Measurements from ENCODE around the gene ZFY. TPM values are rescaled to one million over a fixed set of nuclear protein-coding genes. Genes with fewer than 3 reads are reported as not detected.
A peak's percentile ranks its signal among the peaks of the same experiment; 100 is the strongest.

Gene ZFY
- total RNA-seq, 2 experiments from 2014 or later: 13.4 to 16.8 TPM

DNA sequence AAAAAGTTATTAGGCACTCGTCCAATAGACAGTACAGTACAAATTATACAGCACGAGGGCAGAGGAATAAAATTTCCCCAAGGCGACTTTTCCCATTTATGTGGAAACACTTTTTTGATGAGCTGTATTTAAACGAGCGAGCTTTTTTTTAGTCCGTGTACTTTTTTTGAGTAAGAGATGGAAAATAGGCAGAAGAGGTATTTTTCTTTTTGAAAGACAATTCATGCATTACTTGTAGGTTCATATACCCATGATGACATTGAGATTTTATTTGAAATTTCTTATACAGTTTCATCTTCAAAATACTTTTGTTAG, 1.2 kb downstream of the ZFY start:
- no peak for DNase-seq
- peaks cover 21% of the 10 kb centered on the region for H3K36me3 Mint-ChIP-seq (ENCODE audit: low read depth)
- no peaks in the 10 kb centered on the region for H3K9me3 Mint-ChIP-seq
- peak overlapping the region; percentile 78 for H3K4me3 Mint-ChIP-seq
- H3K27me3 Mint-ChIP-seq: no peaks in the 10 kb centered on the region
- POLR2A ChIA-PET: interaction anchor here (1.1 to 1.4 kb wide), 2 partner anchors 14 to 110 kb away, joined by 3 to 7 read pairs; no protein-coding TSS in a partner anchor
- no peak for ATAC-seq
- intact Hi-C loops (cut with micrococcal nuclease): no loop called here
- H3K4me1 Mint-ChIP-seq (ENCODE audit: low read depth): peaks cover 32% of the 10 kb centered on the region
- no peak for TF ChIP-seq CTCF (IDR thresholded peaks at IDR 0.05)
- CTCF ChIA-PET: interaction anchor here (1.0 to 1.9 kb wide), 5 partner anchors 11 to 69 kb away, joined by 3 to 11 read pairs (median 5); no protein-coding TSS in a partner anchor
- peak overlapping the region; percentile 97 for H3K27ac Mint-ChIP-seq

DNA sequence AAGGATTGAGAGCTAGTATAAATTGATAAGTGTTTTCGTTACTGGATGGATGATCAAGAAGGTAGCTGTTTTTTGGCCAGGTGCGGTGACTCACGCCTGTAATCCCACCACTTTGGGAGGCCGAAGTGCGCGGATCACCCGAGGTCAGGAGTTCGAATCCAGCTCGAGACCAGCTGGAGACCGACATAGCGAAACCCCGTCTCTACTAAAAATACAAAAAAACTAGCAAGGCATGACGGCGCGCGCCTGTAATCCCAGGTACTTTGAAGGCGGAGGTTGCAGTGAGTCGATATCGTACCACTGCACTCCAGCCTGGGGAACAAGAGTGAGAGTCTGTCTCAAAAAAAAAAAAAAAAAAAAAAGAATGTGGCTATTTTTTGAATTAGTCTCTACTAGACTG, 2.0 kb downstream of the ZFY start:
- Mint-ChIP-seq H3K27ac (peak overlapping the region; percentile 97), H3K27me3 (no peaks in the 10 kb centered on the region), H3K36me3 (ENCODE audit: low read depth) (peaks cover 18% of the 10 kb centered on the region), H3K4me1 (ENCODE audit: low read depth) (peaks cover 32% of the 10 kb centered on the region), H3K9me3 (no peaks in the 10 kb centered on the region), H3K4me3 (peak overlapping the region; percentile 78)
- DNase-seq (peak; percentile 13), ATAC-seq (no peak)
- ChIA-PET CTCF (interaction anchor here (1.0 to 1.9 kb wide), 5 partner anchors 10 to 68 kb away, joined by 3 to 11 read pairs (median 5); no protein-coding TSS in a partner anchor), POLR2A (interaction anchor here (1.1 to 1.4 kb wide), 2 partner anchors 13 to 109 kb away, joined by 3 to 7 read pairs; no protein-coding TSS in a partner anchor)
- intact Hi-C loops (cut with micrococcal nuclease): no loop called here
- TF ChIP-seq CTCF (IDR thresholded peaks at IDR 0.05): no peak

GRCh38 chrY:2949590-2950252, 14.5 kb downstream of the ZFY start:
- no peaks in the 10 kb centered on the region for H3K9me3 Mint-ChIP-seq
- peaks cover 11% of the 10 kb centered on the region for H3K36me3 Mint-ChIP-seq (ENCODE audit: low read depth)
- H3K27me3 Mint-ChIP-seq: no peaks in the 10 kb centered on the region
- TF ChIP-seq CTCF (IDR thresholded peaks at IDR 0.05): no peak
- H3K27ac Mint-ChIP-seq: peak overlapping the region; percentile 73
- H3K4me3 Mint-ChIP-seq: no peak overlapping the region
- ChIA-PET CTCF (interaction anchor here (2.7 kb wide), 1 partner anchor 13 kb away, joined by 11 read pairs; no protein-coding TSS in a partner anchor), POLR2A (interaction anchor here (1.0 to 2.2 kb wide), 2 partner anchors 13 to 53 kb away, joined by 3 to 7 read pairs; no protein-coding TSS in a partner anchor)
- peak; percentile 76 for DNase-seq
- intact Hi-C loops (cut with micrococcal nuclease): no loop called here
- ATAC-seq: peak; percentile 91
- H3K4me1 Mint-ChIP-seq (ENCODE audit: low read depth): peaks cover 53% of the 10 kb centered on the region

- peak overlapping the region; percentile 73 for H3K27ac Mint-ChIP-seq
- peaks cover 18% of the 10 kb centered on the region for H3K36me3 Mint-ChIP-seq (ENCODE audit: low read depth)
- ATAC-seq (peak; percentile 38), DNase-seq (no peak)
- ChIA-PET CTCF (interaction anchor here (2.7 kb wide), 1 partner anchor 14 kb away, joined by 11 read pairs; no protein-coding TSS in a partner anchor), POLR2A (interaction anchor here (1.0 to 2.2 kb wide), 2 partner anchors 14 to 52 kb away, joined by 3 to 7 read pairs; no protein-coding TSS in a partner anchor)
- no peak for TF ChIP-seq CTCF (IDR thresholded peaks at IDR 0.05)
- no peaks in the 10 kb centered on the region for H3K27me3 Mint-ChIP-seq
- H3K4me3 Mint-ChIP-seq: peak overlapping the region; percentile 29
- H3K4me1 Mint-ChIP-seq (ENCODE audit: low read depth): peaks cover 53% of the 10 kb centered on the region
- intact Hi-C loops (cut with micrococcal nuclease): no loop called here
- H3K9me3 Mint-ChIP-seq: no peaks in the 10 kb centered on the region
Observed at GRCh38 chrY:2950655-2951054, 15.5 kb downstream of the ZFY start.

DNA sequence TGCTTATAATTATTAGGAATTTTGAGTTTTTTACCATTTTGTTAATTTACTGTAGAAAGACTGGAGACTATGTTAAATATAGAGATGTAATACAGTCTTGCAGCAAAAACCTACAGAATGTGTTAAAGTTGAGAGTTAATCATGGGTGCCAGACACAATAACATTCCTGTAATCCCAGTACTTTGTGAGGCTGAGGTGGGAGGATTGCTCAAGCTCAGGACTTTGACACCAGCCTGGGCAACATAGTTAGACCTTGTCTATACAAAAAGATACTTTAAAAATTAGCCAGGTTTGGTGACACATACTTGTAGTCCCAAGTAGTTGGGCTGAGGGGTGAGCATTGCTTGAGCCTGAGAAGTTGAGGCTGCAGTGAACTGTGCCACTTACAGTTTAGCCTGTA, 17.7 kb downstream of the ZFY start:
- H3K27me3 Mint-ChIP-seq: no peaks in the 10 kb centered on the region
- H3K4me1 Mint-ChIP-seq (ENCODE audit: low read depth): peaks cover 45% of the 10 kb centered on the region
- ChIA-PET POLR2A (no interaction called here), CTCF (no interaction called here)
- H3K9me3 Mint-ChIP-seq: no peaks in the 10 kb centered on the region
- no peak overlapping the region for H3K27ac Mint-ChIP-seq
- DNase-seq (no peak), ATAC-seq (no peak)
- H3K4me3 Mint-ChIP-seq: no peak overlapping the region
- intact Hi-C loops (cut with micrococcal nuclease): no loop called here
- no peak for TF ChIP-seq CTCF (IDR thresholded peaks at IDR 0.05)
- peaks cover 28% of the 10 kb centered on the region for H3K36me3 Mint-ChIP-seq (ENCODE audit: low read depth)

All from activated CD8-positive, alpha-beta T cell treated with anti-CD3 and anti-CD28 coated beads for 36 hours (primary cell).